Kidney (tissue), 14 donors: Measurements from ENCODE around the gene KIAA0825. TPM values are rescaled to one million over a fixed set of nuclear protein-coding genes. Genes with fewer than 3 reads are reported as not detected.
A peak's percentile ranks its signal among the peaks of the same experiment; 100 is the strongest.

Experiments used
- DNase-seq, 5 donors: peaks; one replicate each; pipeline ENCODE4 v3.0.0-alpha.2; 2013 to 2020
- FAIRE-seq: peaks from 2 replicates; lab custom pipeline; 2012; peaks lifted over from hg19 to GRCh38; lab: Jason Lieb, UNC
- H3K27ac ChIP-seq, 2 donors: one replicate each; pipeline ENCODE4 v1.7.0; 2013; ENCODE audit warnings: low read depth in 2 of 2, low read length in 2 of 2, inconsistent platforms in 1 of 2
- H3K27me3 ChIP-seq: one replicate; pipeline ENCODE4 v1.7.1; 2013; ENCODE audit warnings: low read length, inconsistent platforms; ENCODE audit not compliant: control insufficient read depth, insufficient read depth
- H3K36me3 ChIP-seq, 3 donors: one replicate each; pipeline versions ENCODE4 v1.7.0 to v1.7.1; 2013; ENCODE audit warnings: low read length in 3 of 3, control low read depth in 1 of 3, inconsistent platforms in 1 of 3; ENCODE audit not compliant: insufficient read depth in 3 of 3, control insufficient read depth in 2 of 3
- H3K4me1 ChIP-seq, 3 donors: one replicate each; pipeline versions ENCODE4 v1.7.0 to v1.7.1; 2013; ENCODE audit warnings: low read length in 3 of 3, inconsistent platforms in 1 of 3, low read depth in 1 of 3; ENCODE audit not compliant: control insufficient read depth in 2 of 3, insufficient read depth in 2 of 3
- H3K4me3 ChIP-seq, 3 donors: one replicate each; pipeline versions ENCODE4 v1.7.0 to v1.8.1; 2013; ENCODE audit warnings: low read length in 3 of 3, control low read depth in 1 of 3, inconsistent platforms in 1 of 3
- H3K9ac ChIP-seq, 3 donors: one replicate each; pipeline versions ENCODE4 v1.7.0 to v1.7.1; 2013; ENCODE audit warnings: low read length in 3 of 3, control low read depth in 1 of 3, inconsistent platforms in 1 of 3
- H3K9me3 ChIP-seq, 3 donors: one replicate each; pipeline versions ENCODE4 v1.7.0 to v1.7.1; 2013; ENCODE audit warnings: low read length in 3 of 3, control low read depth in 1 of 3, inconsistent platforms in 1 of 3; ENCODE audit not compliant: control insufficient read depth in 2 of 3, insufficient read depth in 1 of 3
- CTCF ChIP-seq: IDR thresholded peaks from 3 replicates; pipeline ENCODE4 v1.5.1; 2012; ENCODE audit warnings: mild to moderate bottlenecking, moderate library complexity, borderline replicate concordance; ENCODE audit not compliant: insufficient read depth; ENCODE audit errors: extremely low read depth
- intact Hi-C: fragments of 100-400 bp; cut with DNase I; formaldehyde crosslinking; loops from one replicate; pipeline ENCODE4 v1.11.1; 2022
- polyA plus RNA-seq: library from polyadenylated mRNA; stranded (reverse); fragments of 350-450 nt; fragmentation: Illumina TruSeq; extraction: RNeasy Lipid Tissue Mini Kit (QIAGEN cat#74804); gene quantifications from one replicate; pipeline ENCODE4 v1.2.3, GENCODE V29; 2014; ENCODE audit warnings: low read depth, low replicate concordance; ENCODE audit not compliant: insufficient read depth
- total RNA-seq: library from RNA; stranded (reverse); fragmentation: NEBNext Ultra II Directional; extraction: Animal tissue kit (Norgen Biotek cat#: 25700); gene quantifications from one replicate; pipeline ENCODE4 v1.2.1, GENCODE V29; 2021
- donor health status: control.
- donor health status: control.
- donor health status: control.
- donor health status: control.
- donor health status: control.
- donor health status: DM: yes; HTN: yes; CAD: no.
- donor health status: Normal renal cell carcinoma (clear cell type).

KIAA0825 gene
- total and polyA plus RNA-seq, 2 donors from 2014 or later = 0.80 to 5.4 TPM

DNA sequence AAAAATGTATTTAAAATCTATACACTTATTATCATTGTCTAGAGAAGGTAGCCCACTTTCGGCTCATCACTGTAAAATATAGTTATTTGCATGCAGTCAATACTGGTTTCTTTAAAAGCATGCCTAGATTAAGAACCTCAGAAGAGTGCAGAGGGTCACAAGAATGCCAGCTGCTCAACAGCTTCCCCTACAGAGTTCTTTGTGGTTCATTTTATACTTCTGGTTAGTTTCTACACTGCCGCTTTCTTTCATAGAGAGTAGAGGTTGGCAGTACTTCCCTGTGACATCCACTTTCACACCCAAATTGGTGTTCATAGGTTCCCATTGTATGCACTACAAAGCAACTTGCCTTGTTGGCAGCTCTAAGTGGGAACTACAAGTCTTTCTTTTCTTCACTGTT lies 137.3 kb downstream of the KIAA0825 start:
- DNase-seq (no peak), FAIRE-seq (no peak)
- intact Hi-C loops = no loop called here
- H3K9me3 ChIP-seq = no peaks in the 10 kb centered on the region
- H3K36me3 ChIP-seq = no peaks in the 10 kb centered on the region
- H3K27me3 ChIP-seq = no peaks in the 10 kb centered on the region
- H3K4me3 ChIP-seq = no peak overlapping the region
- TF ChIP-seq CTCF = no peak
- no peaks in the 10 kb centered on the region for H3K4me1 ChIP-seq
- no peak overlapping the region for H3K9ac ChIP-seq
- H3K27ac ChIP-seq = no peak overlapping the region

- DNase-seq (no peak), FAIRE-seq (no peak)
- Histone ChIP-seq H3K4me1 (no peaks in the 10 kb centered on the region), H3K27ac (no peak overlapping the region), H3K9me3 (no peaks in the 10 kb centered on the region), H3K4me3 (no peak overlapping the region), H3K9ac (no peak overlapping the region), H3K27me3 (no peaks in the 10 kb centered on the region), H3K36me3 (no peaks in the 10 kb centered on the region)
- intact Hi-C loops = no loop called here
- no peak for TF ChIP-seq CTCF
Measured at GRCh38 chr5:94480486-94480885, 137.9 kb downstream of the KIAA0825 start.

DNA sequence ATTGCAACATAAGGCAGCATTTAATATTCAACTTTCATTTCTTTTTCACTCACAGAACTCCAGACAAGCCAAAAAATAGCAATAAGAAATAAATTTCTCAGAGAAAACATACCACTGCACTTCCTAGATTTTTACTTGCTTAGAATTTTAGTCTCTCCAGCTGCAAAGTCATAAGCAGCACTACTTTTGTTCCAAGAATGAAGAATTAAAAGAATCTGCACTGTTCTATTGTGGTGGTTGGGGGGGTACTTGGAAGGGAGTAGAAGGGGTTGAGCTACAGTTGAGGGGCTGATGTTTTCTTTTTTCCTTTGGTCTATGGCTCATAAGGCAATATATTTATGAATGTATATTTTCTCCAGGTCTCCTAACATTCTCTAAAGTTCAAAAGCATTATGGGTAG lies 144.5 kb downstream of the KIAA0825 start:
- Histone ChIP-seq H3K9ac (no peak overlapping the region), H3K27me3 (no peaks in the 10 kb centered on the region), H3K27ac (no peak overlapping the region), H3K4me1 (no peaks in the 10 kb centered on the region), H3K9me3 (no peaks in the 10 kb centered on the region), H3K36me3 (peaks cover 0 to 5% (median 0%) of the 10 kb centered on the region in 3 donors), H3K4me3 (no peak overlapping the region)
- TF ChIP-seq CTCF = no peak
- DNase-seq = peak in 1 of 5 donors; percentile 31
- no peak for FAIRE-seq
- intact Hi-C loops = no loop called here

DNA sequence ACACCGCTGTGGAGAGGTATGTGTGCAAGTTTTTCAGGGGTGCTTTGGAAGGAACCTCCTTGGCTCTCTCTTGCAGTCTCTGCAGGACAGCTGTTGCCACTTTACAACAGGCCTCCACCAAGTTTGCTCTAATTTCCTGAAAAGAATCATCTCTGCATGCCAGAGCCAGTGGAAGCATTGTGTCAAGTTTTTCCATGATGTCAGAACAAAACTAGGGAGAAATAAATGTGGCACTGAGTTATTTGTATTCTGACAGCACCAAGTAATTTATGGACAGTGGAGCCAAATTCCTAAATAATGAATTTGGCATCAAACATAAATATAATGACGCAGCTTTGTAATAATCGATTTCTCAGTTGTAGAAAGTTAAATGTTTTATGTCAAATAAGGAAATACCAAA lies 146.9 kb downstream of the KIAA0825 start:
- Histone ChIP-seq H3K4me1 (no peaks in the 10 kb centered on the region), H3K9me3 (no peaks in the 10 kb centered on the region), H3K9ac (no peak overlapping the region), H3K27ac (no peak overlapping the region), H3K36me3 (peaks cover 0 to 5% (median 0%) of the 10 kb centered on the region in 3 donors), H3K27me3 (no peaks in the 10 kb centered on the region), H3K4me3 (no peak overlapping the region)
- no peak for TF ChIP-seq CTCF
- DNase-seq (peak in 1 of 5 donors; percentile 4), FAIRE-seq (no peak)
- intact Hi-C loops = no loop called here
